ENCODE results near the gene DEUP1. TPM values are rescaled to one million over a fixed set of nuclear protein-coding genes. Genes with fewer than 3 reads are reported as not detected.

DEUP1 gene
- total RNA-seq, 1 experiment from 2014 or later = not detected

DNA sequence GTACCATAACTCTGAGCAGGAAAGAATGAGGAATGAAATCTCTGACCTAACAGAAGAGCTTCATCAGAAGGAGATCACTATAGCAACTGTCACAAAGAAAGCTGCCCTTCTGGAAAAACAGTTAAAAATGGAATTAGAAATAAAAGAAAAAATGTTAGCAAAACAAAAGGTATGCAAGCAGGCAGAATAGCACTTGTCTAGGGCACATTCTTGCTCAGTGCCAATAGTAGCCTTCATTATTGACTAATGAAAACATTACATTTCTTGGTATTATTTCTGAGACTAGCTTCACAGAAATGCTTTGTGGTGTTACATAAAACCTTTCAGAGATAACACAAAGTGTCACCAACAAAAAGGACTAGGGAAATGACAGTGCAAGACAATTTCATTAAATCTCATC, 63.9 kb downstream of the DEUP1 start:
- no peak for DNase-seq
- no peaks in the 10 kb centered on the region for H3K9me3 Mint-ChIP-seq (ENCODE audit: low read depth, unreplicated experiment)
- no peaks in the 10 kb centered on the region for H3K4me1 Mint-ChIP-seq (ENCODE audit: low read depth, unreplicated experiment)
- no peaks in the 10 kb centered on the region for H3K36me3 Mint-ChIP-seq (ENCODE audit: insufficient read depth, unreplicated experiment)
- H3K27me3 Mint-ChIP-seq (ENCODE audit: unreplicated experiment) = no peaks in the 10 kb centered on the region
- intact Hi-C loops (cut with micrococcal nuclease; ENCODE audit: unreplicated experiment) = no loop called here
- BruUV-seq (replicated peaks) = no TSS peak
- no peak overlapping the region for H3K27ac Mint-ChIP-seq (ENCODE audit: unreplicated experiment)
- no peak overlapping the region for H3K4me3 Mint-ChIP-seq (ENCODE audit: low read depth, unreplicated experiment)
- TF ChIP-seq, protein P1, sequence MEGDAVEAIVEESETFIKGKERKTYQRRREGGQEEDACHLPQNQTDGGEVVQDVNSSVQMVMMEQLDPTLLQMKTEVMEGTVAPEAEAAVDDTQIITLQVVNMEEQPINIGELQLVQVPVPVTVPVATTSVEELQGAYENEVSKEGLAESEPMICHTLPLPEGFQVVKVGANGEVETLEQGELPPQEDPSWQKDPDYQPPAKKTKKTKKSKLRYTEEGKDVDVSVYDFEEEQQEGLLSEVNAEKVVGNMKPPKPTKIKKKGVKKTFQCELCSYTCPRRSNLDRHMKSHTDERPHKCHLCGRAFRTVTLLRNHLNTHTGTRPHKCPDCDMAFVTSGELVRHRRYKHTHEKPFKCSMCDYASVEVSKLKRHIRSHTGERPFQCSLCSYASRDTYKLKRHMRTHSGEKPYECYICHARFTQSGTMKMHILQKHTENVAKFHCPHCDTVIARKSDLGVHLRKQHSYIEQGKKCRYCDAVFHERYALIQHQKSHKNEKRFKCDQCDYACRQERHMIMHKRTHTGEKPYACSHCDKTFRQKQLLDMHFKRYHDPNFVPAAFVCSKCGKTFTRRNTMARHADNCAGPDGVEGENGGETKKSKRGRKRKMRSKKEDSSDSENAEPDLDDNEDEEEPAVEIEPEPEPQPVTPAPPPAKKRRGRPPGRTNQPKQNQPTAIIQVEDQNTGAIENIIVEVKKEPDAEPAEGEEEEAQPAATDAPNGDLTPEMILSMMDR (IDR thresholded peaks at IDR 0.05; ENCODE audit: unreplicated experiment) = no peak
- CTCF ChIA-PET = no interaction called here

DNA sequence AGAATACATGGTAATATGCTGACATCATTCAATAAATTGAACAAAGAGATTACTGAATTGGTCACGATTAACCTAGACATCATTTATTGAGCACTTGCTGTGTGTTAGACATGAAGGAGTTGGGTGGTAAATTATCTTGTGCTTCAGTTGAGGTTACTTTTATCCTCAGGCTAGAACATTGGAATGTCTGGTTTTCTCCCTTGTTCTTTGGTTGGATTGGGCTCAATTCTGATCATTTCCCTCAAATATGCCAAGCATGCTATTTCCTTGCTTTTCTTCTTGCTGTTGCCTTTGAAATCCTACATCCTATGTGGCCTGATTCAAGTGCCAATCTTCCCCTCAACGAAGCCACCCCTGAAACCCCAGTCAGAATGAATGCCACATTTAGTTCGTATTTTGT, 65.8 kb downstream of the DEUP1 start:
- Mint-ChIP-seq H3K4me3 (ENCODE audit: low read depth, unreplicated experiment) (no peak overlapping the region), H3K4me1 (ENCODE audit: low read depth, unreplicated experiment) (no peaks in the 10 kb centered on the region), H3K27ac (ENCODE audit: unreplicated experiment) (no peak overlapping the region), H3K27me3 (ENCODE audit: unreplicated experiment) (no peaks in the 10 kb centered on the region), H3K9me3 (ENCODE audit: low read depth, unreplicated experiment) (no peaks in the 10 kb centered on the region), H3K36me3 (ENCODE audit: insufficient read depth, unreplicated experiment) (no peaks in the 10 kb centered on the region)
- DNase-seq = no peak
- intact Hi-C loops (cut with micrococcal nuclease; ENCODE audit: unreplicated experiment) = no loop called here
- TF ChIP-seq, protein P1 (IDR thresholded peaks at IDR 0.05; ENCODE audit: unreplicated experiment) = no peak
- CTCF ChIA-PET = no interaction called here
- no TSS peak for BruUV-seq (replicated peaks)

DNA sequence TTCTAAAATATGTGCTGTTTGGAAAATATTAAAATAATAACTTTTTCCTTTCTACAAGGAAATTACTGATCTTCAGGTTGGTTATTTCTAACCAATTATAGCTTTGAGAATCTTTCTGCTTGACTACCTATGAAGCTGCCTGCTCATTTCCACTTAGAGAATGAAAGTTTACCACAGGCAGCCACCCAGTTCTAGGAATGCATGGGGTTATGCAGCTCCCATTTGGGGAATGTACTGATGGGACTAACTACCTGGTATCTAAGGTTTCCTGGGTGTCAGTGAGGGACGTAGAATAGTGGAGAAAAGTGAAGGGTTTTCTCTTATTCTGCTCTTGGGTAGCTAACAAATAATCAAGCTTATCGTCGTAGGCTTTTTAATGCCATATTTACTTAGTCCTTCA, 73.4 kb downstream of the DEUP1 start:
- H3K9me3 Mint-ChIP-seq (ENCODE audit: low read depth, unreplicated experiment) = no peaks in the 10 kb centered on the region

DNA sequence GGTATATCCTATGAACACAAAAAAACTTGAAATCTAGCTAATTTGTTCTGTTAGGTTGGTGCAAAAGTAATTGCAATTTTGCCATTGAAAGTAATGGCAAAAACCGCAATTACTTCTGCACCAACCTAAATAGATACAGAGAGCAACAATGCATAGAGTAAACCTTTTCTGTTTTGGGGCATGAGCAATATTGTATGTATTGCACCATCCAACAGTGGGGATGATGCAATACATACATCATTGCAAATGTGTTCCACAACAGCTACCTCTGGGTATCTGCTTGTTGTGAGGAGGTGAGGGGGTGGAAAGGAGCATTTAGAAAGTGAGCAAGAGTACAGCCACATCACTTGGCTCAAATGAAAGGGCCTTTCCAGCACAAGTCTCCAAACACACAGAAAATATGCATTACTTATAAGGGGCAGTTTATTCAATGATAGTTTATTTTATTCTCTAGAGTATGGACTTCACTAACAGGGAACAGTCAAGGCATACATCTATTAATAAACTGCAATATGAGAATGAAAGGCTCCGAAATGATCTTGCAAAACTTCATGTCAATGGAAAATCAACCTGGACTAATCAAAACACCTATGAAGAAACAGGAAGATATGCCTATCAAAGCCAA, 77.3 kb downstream of the DEUP1 start:
- no peaks in the 10 kb centered on the region for H3K27me3 Mint-ChIP-seq (ENCODE audit: unreplicated experiment)
- no peaks in the 10 kb centered on the region for H3K4me1 Mint-ChIP-seq (ENCODE audit: low read depth, unreplicated experiment)
- intact Hi-C loops (cut with micrococcal nuclease; ENCODE audit: unreplicated experiment) = no loop called here
- CTCF ChIA-PET = interaction anchor here (0.6 kb wide), 1 partner anchor 245 kb away, joined by 3 read pairs; no protein-coding TSS in a partner anchor
- no peak for DNase-seq
- no TSS peak for BruUV-seq (replicated peaks)
- H3K9me3 Mint-ChIP-seq (ENCODE audit: low read depth, unreplicated experiment) = no peaks in the 10 kb centered on the region
- H3K4me3 Mint-ChIP-seq (ENCODE audit: low read depth, unreplicated experiment) = no peak overlapping the region
- TF ChIP-seq, protein P1 (IDR thresholded peaks at IDR 0.05; ENCODE audit: unreplicated experiment) = no peak
- H3K27ac Mint-ChIP-seq (ENCODE audit: unreplicated experiment) = no peak overlapping the region
- H3K36me3 Mint-ChIP-seq (ENCODE audit: insufficient read depth, unreplicated experiment) = no peaks in the 10 kb centered on the region

More for the DNA sequence above, 73.4 kb downstream of the DEUP1 start:
- Mint-ChIP-seq H3K36me3 (ENCODE audit: insufficient read depth, unreplicated experiment) (no peaks in the 10 kb centered on the region), H3K4me3 (ENCODE audit: low read depth, unreplicated experiment) (no peak overlapping the region), H3K27ac (ENCODE audit: unreplicated experiment) (no peak overlapping the region), H3K27me3 (ENCODE audit: unreplicated experiment) (no peaks in the 10 kb centered on the region), H3K4me1 (ENCODE audit: low read depth, unreplicated experiment) (no peaks in the 10 kb centered on the region)
- no peak for DNase-seq
- TF ChIP-seq, protein P1 (IDR thresholded peaks at IDR 0.05; ENCODE audit: unreplicated experiment) = no peak
- intact Hi-C loops (cut with micrococcal nuclease; ENCODE audit: unreplicated experiment) = no loop called here
- no TSS peak for BruUV-seq (replicated peaks)
- CTCF ChIA-PET = no interaction called here
